Thymus (tissue), 11 donors: ENCODE results near the gene CPNE4. TPM values are rescaled to one million over a fixed set of nuclear protein-coding genes. Genes with fewer than 3 reads are reported as not detected.

Source experiments
- DNase-seq, 9 donors: peaks; one replicate each; pipeline ENCODE4 v3.0.0-alpha.2; 2013; ENCODE audit warnings: low spot score in 9 of 9, low read depth in 6 of 9, missing footprints in 1 of 9
- H3K27ac ChIP-seq, 2 donors: one replicate each; pipeline ENCODE4 v1.5.1; 2013; ENCODE audit warnings: control low read depth in 1 of 2, low read depth in 1 of 2, low read length in 1 of 2, mild to moderate bottlenecking in 1 of 2, moderate library complexity in 1 of 2
- H3K27me3 ChIP-seq, 2 donors: one replicate each; pipeline ENCODE4 v1.5.1; 2013; ENCODE audit warnings: low read length in 1 of 2; ENCODE audit not compliant: control insufficient read depth in 2 of 2, insufficient read depth in 1 of 2
- H3K36me3 ChIP-seq, 2 donors: one replicate each; pipeline ENCODE4 v1.5.1; 2013; ENCODE audit warnings: low read length in 1 of 2, mild to moderate bottlenecking in 1 of 2, moderate library complexity in 1 of 2; ENCODE audit not compliant: control insufficient read depth in 2 of 2, insufficient read depth in 2 of 2
- H3K4me1 ChIP-seq, 2 donors: one replicate each; pipeline ENCODE4 v1.5.1; 2013; ENCODE audit warnings: low read length in 2 of 2; ENCODE audit not compliant: control insufficient read depth in 2 of 2, insufficient read depth in 2 of 2
- H3K4me3 ChIP-seq, 2 donors: one replicate each; pipeline ENCODE4 v1.5.1; 2013; ENCODE audit warnings: low read length in 2 of 2, control low read depth in 1 of 2, mild to moderate bottlenecking in 1 of 2
- H3K9me3 ChIP-seq, 2 donors: one replicate each; pipeline ENCODE4 v1.5.1; 2013; ENCODE audit warnings: low read length in 1 of 2, mild to moderate bottlenecking in 1 of 2; ENCODE audit not compliant: control insufficient read depth in 2 of 2, insufficient read depth in 1 of 2
- WGBS: extraction: QIAGEN DNeasy Blood & Tissue Kit; methylation state at CpG from one replicate; pipeline ENCODE4 v1.1.7; 2013; 5-methylcytosine and 5-hydroxymethylcytosine counted together
- polyA plus RNA-seq: library from polyadenylated mRNA; stranded (reverse); fragments of 200-250 nt; gene quantifications from one replicate; pipeline ENCODE4 v1.2.3, GENCODE V29; 2013
- total RNA-seq: library from RNA; stranded (reverse); fragments of 120-200 nt; gene quantifications from one replicate; pipeline ENCODE4 v1.2.4, GENCODE V29; 2013
- donor health status: healthy.

The CPNE4 gene
- total and polyA plus RNA-seq, 2 donors: 0.33 to 0.89 TPM

DNA sequence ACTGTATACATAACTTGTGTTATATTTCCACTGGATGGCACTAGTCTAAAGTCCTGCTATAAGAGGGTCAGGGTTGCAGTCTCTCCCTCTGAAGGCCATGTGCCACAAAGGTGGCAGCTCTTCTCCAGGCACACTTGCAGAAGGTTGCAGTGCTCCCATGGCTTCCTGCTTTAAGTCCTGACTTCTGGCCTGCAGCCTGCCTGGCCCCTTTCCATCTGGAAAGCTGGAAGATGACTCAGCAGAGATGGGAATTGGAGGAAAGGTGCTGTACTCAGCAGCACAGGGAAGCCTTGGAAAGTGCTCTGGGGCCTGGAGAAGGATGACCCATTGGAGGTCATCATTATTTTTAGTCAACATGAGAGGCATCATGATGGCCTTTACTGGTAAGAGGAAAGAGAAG, 491.1 kb downstream of the CPNE4 start:
- Histone ChIP-seq H3K27ac (no peak overlapping the region), H3K9me3 (no peaks in the 10 kb centered on the region), H3K4me3 (no peak overlapping the region), H3K27me3 (no peaks in the 10 kb centered on the region), H3K36me3 (no peaks in the 10 kb centered on the region), H3K4me1 (no peaks in the 10 kb centered on the region)
- DNase-seq: no peak

DNA sequence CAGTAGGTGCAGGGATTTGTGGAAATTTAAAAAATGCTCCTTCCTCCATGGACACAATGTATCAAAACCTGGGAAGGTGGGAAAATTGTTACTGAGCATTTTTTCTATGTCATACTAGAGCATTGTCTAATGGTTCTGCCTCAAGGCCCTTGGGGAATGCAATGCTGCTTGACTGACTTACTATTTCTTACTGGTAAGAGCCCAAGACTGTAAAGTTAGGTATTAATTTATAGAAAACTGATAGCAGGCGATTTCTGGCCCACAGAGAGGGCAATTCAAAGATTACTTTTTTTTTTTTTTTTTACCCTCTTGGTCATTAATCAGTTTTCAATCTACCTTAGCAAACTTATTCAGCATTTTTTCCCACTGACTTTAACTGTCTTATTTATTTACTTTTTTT, 493.5 kb downstream of the CPNE4 start:
- WGBS: 90% methylated on average over 1 of the region's 1 CpG
- Histone ChIP-seq H3K27ac (no peak overlapping the region), H3K4me3 (no peak overlapping the region), H3K27me3 (no peaks in the 10 kb centered on the region), H3K4me1 (no peaks in the 10 kb centered on the region), H3K9me3 (no peaks in the 10 kb centered on the region), H3K36me3 (no peaks in the 10 kb centered on the region)
- no peak for DNase-seq

DNA sequence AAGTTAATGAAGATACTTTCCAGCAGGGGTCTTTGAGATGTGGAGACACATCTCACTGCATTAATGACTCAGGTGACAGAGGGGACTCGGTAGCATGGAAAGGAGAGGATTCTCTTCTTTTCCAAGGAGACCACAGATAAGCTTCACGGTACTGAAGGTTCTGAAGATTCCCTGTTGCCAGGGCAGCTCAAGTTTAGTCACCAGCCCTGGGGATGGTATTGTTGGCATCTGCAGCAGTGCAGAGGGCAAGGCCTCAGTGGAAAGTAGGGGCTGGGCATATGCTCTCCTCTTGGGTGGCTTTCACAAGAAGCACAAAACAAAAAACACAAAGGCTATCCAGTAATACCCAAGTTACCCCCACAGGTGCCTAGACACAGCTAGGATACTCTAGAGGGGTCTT, 494.0 kb downstream of the CPNE4 start:
- Histone ChIP-seq H3K27me3 (no peaks in the 10 kb centered on the region), H3K27ac (no peak overlapping the region)
- WGBS: 96% methylated on average over 2 of the region's 2 CpGs

DNA sequence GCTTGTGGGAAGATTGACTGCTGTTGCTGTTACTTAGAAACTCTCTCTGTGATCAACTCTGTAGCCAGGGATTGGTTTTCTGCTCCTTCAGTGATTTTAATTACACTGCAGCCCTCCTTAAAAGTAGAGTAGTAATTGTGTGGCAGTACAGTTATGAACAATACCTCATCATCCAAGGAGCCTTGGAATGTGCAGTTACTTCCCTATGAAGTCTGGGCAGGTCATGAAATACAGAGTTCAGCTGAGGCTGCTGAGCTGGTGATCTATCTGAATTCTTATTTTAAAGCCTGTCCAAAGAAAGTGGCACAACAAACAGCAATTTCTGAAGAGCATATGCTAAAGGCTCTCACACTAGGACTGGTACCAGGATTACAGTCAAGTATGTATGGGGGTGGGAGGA, 494.7 kb downstream of the CPNE4 start:
- H3K4me3 ChIP-seq: no peak overlapping the region
- no peaks in the 10 kb centered on the region for H3K27me3 ChIP-seq
- no peaks in the 10 kb centered on the region for H3K4me1 ChIP-seq
- no peaks in the 10 kb centered on the region for H3K36me3 ChIP-seq
- DNase-seq: no peak
- H3K27ac ChIP-seq: no peak overlapping the region
- no peaks in the 10 kb centered on the region for H3K9me3 ChIP-seq

More for the DNA sequence above, 494.0 kb downstream of the CPNE4 start:
- H3K36me3 ChIP-seq: no peaks in the 10 kb centered on the region
- DNase-seq: no peak
- no peak overlapping the region for H3K4me3 ChIP-seq
- H3K9me3 ChIP-seq: no peaks in the 10 kb centered on the region
- H3K4me1 ChIP-seq: no peaks in the 10 kb centered on the region

DNA sequence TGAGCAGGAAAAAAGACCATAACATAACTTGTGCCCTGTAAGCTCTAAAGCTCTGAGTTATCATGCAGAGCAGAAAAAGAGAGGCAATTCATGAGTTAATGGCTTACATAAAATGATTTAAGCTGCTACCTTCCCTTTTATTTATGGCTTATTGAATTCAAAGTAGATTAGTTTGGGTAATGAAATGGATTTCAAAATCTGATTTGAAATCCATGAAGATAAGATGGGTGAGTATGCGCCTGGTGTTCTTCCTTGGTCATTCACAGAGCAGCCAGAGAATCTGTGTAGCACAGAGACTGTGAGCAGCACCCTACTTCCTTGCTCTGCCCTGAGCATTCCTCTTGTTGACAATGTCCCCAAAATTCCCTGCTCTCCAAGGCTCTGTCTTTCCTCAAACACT, 495.8 kb downstream of the CPNE4 start:
- DNase-seq: no peak
- no peaks in the 10 kb centered on the region for H3K4me1 ChIP-seq
- H3K9me3 ChIP-seq: no peaks in the 10 kb centered on the region
- no peaks in the 10 kb centered on the region for H3K27me3 ChIP-seq
- H3K36me3 ChIP-seq: no peaks in the 10 kb centered on the region
- H3K4me3 ChIP-seq: no peak overlapping the region
- 97% methylated on average over 1 of the region's 1 CpG for WGBS
- no peak overlapping the region for H3K27ac ChIP-seq

DNA sequence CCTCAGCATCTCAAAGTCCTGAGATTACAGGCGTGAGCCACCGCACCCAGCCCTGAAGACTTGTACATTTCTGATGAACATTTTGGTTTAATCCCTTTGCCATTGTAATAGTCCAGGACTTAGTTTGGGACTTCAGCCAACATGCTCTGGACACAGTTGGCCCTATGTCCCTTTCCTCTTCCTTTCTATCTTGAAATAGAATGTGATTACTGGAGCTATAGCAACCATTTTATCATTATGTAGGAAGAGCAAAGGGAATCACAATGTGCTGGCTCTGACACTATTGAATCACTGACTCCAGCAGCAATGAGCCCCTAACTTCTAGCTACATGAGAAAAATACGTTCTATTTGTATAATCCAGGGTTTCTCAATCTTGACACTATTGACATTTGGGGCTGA, 497.3 kb downstream of the CPNE4 start:
- Histone ChIP-seq H3K27me3 (no peaks in the 10 kb centered on the region), H3K4me1 (no peaks in the 10 kb centered on the region), H3K4me3 (no peak overlapping the region), H3K36me3 (no peaks in the 10 kb centered on the region), H3K27ac (no peak overlapping the region), H3K9me3 (no peaks in the 10 kb centered on the region)
- WGBS: 97% methylated on average over 3 of the region's 3 CpGs
- no peak for DNase-seq

DNA sequence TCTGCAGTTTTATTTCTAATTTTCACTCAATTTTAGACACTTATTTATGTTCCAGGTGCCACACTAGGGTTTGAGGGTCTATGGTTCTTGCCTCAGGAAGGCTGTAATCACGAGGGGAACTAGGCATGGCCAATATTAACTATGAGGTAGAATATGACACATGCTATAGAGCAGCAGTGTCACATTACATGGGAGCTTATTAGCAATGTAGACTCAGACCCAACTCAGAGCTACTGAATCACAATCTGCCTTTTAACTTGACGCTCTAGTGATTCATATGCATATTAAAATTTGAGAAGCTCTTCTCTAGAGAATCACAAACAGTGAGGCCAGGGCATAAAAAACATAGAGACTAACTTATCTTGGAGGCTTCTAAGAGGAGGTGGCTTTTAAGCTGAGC, 499.2 kb downstream of the CPNE4 start:
- no peak for DNase-seq
- H3K4me1 ChIP-seq: no peaks in the 10 kb centered on the region
- H3K4me3 ChIP-seq: no peak overlapping the region
- no peak overlapping the region for H3K27ac ChIP-seq
- no peaks in the 10 kb centered on the region for H3K27me3 ChIP-seq
- no peaks in the 10 kb centered on the region for H3K36me3 ChIP-seq
- WGBS: 89% methylated on average over 2 of the region's 2 CpGs
- no peaks in the 10 kb centered on the region for H3K9me3 ChIP-seq

DNA sequence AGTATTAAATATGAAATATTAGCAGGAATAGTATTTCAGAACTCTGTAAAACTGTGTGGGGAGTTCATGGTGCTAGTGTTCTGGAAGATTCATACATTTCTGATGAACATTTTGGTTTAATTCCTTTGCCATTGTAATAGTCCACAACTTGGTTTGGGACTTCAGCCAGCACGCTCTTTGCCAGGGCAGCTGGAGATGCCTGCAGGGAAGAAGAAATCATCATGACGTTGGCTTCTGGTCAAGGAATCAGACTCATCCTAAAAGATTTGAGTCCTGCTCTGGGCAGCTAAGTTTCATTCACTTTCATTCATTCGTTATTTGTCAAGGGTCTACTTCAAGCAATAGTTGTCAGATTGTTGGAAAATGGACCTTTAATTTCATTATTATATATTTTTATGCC, 499.7 kb downstream of the CPNE4 start:
- no peaks in the 10 kb centered on the region for H3K4me1 ChIP-seq
- 94% methylated on average over 3 of the region's 3 CpGs for WGBS
- DNase-seq: no peak
- no peak overlapping the region for H3K27ac ChIP-seq
- H3K27me3 ChIP-seq: no peaks in the 10 kb centered on the region
- H3K4me3 ChIP-seq: no peak overlapping the region
- no peaks in the 10 kb centered on the region for H3K9me3 ChIP-seq
- H3K36me3 ChIP-seq: no peaks in the 10 kb centered on the region

DNA sequence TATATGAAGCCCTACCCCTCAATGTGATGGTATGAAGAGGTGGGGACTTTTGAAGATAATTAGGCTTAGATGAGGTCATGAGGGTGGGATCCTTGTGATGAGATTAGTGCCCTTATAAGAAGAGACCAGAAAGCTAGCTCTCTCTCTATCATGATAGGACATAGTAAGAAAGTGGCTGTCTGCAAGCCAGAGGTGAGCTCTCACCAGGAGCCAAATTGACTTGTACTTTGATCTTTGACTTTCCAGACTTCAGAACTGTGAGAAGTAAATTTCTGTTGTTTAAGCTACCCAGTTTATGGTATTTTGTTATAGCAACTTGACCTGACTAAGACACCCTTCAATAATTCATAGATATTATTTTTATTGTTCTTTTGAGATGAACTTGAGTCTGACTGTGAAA, 502.2 kb downstream of the CPNE4 start:
- Histone ChIP-seq H3K36me3 (no peaks in the 10 kb centered on the region), H3K4me1 (no peaks in the 10 kb centered on the region), H3K27me3 (no peaks in the 10 kb centered on the region), H3K4me3 (no peak overlapping the region), H3K9me3 (no peaks in the 10 kb centered on the region), H3K27ac (no peak overlapping the region)
- no peak for DNase-seq

DNA sequence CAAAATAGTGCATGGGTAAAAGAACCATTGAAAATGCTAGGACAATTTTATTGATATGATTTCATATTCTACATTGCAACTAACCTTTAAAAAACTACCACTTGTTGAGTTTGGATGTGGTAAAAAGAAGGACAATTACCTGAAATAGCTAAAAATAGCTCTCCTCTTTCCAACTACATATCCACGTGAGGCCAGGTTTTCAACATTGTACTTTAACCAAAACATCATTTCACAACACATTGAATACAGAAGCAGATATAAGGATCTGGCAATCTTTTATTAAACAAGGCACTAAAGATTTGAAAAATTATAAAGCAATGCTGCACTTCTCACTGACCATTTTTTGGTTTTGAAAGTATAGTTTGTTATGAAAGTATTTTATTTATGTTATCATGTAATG, 504.0 kb downstream of the CPNE4 start:
- peaks cover 0 to 14% of the 10 kb centered on the region in 2 donors for H3K27me3 ChIP-seq
- H3K27ac ChIP-seq: no peak overlapping the region
- no peaks in the 10 kb centered on the region for H3K4me1 ChIP-seq
- DNase-seq: no peak
- no peak overlapping the region for H3K4me3 ChIP-seq
- 91% methylated on average over 1 of the region's 1 CpG for WGBS
- no peaks in the 10 kb centered on the region for H3K36me3 ChIP-seq
- H3K9me3 ChIP-seq: no peaks in the 10 kb centered on the region
